ENCODE data around the gene PXDN. TPM values are rescaled to one million over a fixed set of nuclear protein-coding genes. Genes with fewer than 3 reads are reported as not detected.

The PXDN gene
- total and polyA plus RNA-seq, 2 donors (not counting 3 experiments of a cell fraction or from before 2014, with no cell fraction given) = 231 to 308 TPM

- CTCF ChIA-PET = interaction anchor here (1.3 to 6.2 kb wide), 3 partner anchors 15 to 202 kb away, joined by 4 to 137 read pairs (median 52); no protein-coding TSS in a partner anchor
- no peak overlapping the region for H3K4me2 ChIP-seq (ENCODE audit: insufficient read depth, low read length)
- dilution Hi-C loops (cut with MboI; ENCODE audit: extremely low pct_ligation_motif_present, low sequenced_read_pairs) (no loop called here), intact Hi-C loops (cut with micrococcal nuclease) (no loop called here)
- peaks cover 3% of the 10 kb centered on the region for H3K4me1 ChIP-seq (ENCODE audit: control insufficient read depth, extremely low read depth, insufficient read depth, low read length)
- DNase-seq (ENCODE audit: low read depth, low spot score) (no peak), FAIRE-seq (no peak)
- no peaks in the 10 kb centered on the region for H3K9me1 ChIP-seq (replicated peaks; ENCODE audit: control insufficient read depth, extremely low read depth, insufficient read depth, low read length)
- H2AFZ ChIP-seq (ENCODE audit: low read depth, low read length) = no peak overlapping the region
- no peak overlapping the region for H3K4me3 ChIP-seq (replicated peaks in 1 of 3; ENCODE audit: insufficient read depth in 1 of 3, low read depth in 1 of 3, low read length in 3 of 3)
- H3K36me3 ChIP-seq (ENCODE audit: control insufficient read depth in 2 of 2, extremely low read depth in 1 of 2, insufficient read depth in 2 of 2, low read length in 2 of 2) = no peaks in the 10 kb centered on the region
- no peak overlapping the region for H3K27ac ChIP-seq (ENCODE audit: insufficient read depth, low read depth, low read length)
- no peaks in the 10 kb centered on the region for H3K9me3 ChIP-seq (replicated peaks; ENCODE audit: control insufficient read depth, insufficient read depth, low read length)
- TF ChIP-seq EZH2 (IDR thresholded peaks at IDR 0.05; ENCODE audit: borderline replicate concordance, low read depth, low read length, severe bottlenecking) (no peak), GATA2 (IDR thresholded peaks at IDR 0.05; ENCODE audit: insufficient read depth, insufficient read length, low read depth, low read length) (no peak), POLR2A (IDR thresholded peaks at IDR 0.05; ENCODE audit: low read depth, low read length) (no peak), FOS (IDR thresholded peaks at IDR 0.05; ENCODE audit: borderline replicate concordance, insufficient read depth, low read length) (no peak), MYC (IDR thresholded peaks at IDR 0.05; ENCODE audit: low read depth, low read length) (no peak), POLR2AphosphoS5 (IDR thresholded peaks at IDR 0.05; ENCODE audit: insufficient read depth, low read depth, low read length) (no peak), JUN (IDR thresholded peaks at IDR 0.05; ENCODE audit: borderline replicate concordance, insufficient read depth, insufficient read length, low read depth) (no peak), MAX (IDR thresholded peaks at IDR 0.05; ENCODE audit: insufficient read depth, insufficient read length) (no peak), CTCF (IDR thresholded peaks at IDR 0.05; ENCODE audit: extremely low read depth in 1 of 2, insufficient read depth in 1 of 2, low read depth in 1 of 2, low read length in 2 of 2) (no peak)
- POLR2A ChIA-PET = no interaction called here
- H3K9ac ChIP-seq (replicated peaks; ENCODE audit: extremely low read depth, insufficient read depth, low read length) = no peak overlapping the region
- H3K27me3 ChIP-seq (ENCODE audit: control insufficient read depth in 2 of 2, insufficient read depth in 2 of 2, low read length in 2 of 2) = no peaks in the 10 kb centered on the region
- no peaks in the 10 kb centered on the region for H3K79me2 ChIP-seq (ENCODE audit: control insufficient read depth, insufficient read depth, low read length)
- BruUV-seq (replicated peaks) = no TSS peak
- no peaks in the 10 kb centered on the region for H4K20me1 ChIP-seq (replicated peaks; ENCODE audit: control insufficient read depth, extremely low read depth, insufficient read depth, low read length)
Observed at GRCh38 chr2:1752751-1753150, 8.4 kb upstream of the PXDN start.
